ENCODE measurements around the gene ARHGAP31.

DNA sequence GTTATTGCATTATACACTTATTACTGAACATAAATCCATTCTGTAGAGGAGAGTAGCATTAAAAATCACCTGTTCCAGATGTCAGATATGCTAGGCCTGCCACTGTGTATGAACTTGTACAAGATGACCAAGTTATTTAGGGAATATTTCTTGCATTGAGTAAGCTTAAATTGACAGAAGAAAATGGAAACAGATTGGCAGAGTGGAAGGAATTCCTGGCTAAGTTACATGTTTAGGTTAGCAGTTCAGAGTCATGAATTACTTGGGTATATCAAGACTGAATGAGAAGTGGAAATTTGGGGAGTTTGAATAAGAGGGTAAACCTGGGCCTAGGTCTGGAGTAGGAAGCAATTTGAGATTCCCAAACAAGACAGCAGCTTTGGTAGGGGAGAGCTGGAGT, 44.6 kb downstream of the ARHGAP31 start:
- TF ChIP-seq, protein P1, sequence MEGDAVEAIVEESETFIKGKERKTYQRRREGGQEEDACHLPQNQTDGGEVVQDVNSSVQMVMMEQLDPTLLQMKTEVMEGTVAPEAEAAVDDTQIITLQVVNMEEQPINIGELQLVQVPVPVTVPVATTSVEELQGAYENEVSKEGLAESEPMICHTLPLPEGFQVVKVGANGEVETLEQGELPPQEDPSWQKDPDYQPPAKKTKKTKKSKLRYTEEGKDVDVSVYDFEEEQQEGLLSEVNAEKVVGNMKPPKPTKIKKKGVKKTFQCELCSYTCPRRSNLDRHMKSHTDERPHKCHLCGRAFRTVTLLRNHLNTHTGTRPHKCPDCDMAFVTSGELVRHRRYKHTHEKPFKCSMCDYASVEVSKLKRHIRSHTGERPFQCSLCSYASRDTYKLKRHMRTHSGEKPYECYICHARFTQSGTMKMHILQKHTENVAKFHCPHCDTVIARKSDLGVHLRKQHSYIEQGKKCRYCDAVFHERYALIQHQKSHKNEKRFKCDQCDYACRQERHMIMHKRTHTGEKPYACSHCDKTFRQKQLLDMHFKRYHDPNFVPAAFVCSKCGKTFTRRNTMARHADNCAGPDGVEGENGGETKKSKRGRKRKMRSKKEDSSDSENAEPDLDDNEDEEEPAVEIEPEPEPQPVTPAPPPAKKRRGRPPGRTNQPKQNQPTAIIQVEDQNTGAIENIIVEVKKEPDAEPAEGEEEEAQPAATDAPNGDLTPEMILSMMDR (IDR thresholded peaks at IDR 0.05; ENCODE audit: low read length): no peak
- no peak for TF ChIP-seq EZH2 (IDR thresholded peaks at IDR 0.05; ENCODE audit: borderline replicate concordance, low read length)
